ENCODE results near the gene METAP2.

The METAP2 gene

GRCh38 chr12:95551913-95552516 is 78.1 kb downstream of the METAP2 start:
- DNase-seq = no peak

- no peak for DNase-seq
These were observed 79.4 kb downstream of the METAP2 start for GRCh38 chr12:95553197-95553943.

GRCh38 chr12:95554532-95555071 is 80.7 kb downstream of the METAP2 start:
- DNase-seq = peak; percentile 19 to 26

GRCh38 chr12:95557625-95558024 is 83.7 kb downstream of the METAP2 start:
- no peak for DNase-seq

Data from NCI-H526 (cell line).